Limb (tissue), 2 donors: ENCODE data around the gene APBA2.
A peak's percentile ranks its signal among the peaks of the same experiment; 100 is the strongest.
"Not testable (repeated sequence)": the region's sequence is repeated elsewhere in the genome, so short reads cannot be mapped to it uniquely, and the experiment has no call there.

Experiments
- DNase-seq, 2 donors: peaks; one replicate each; pipeline ENCODE4 v3.0.0-alpha.2; 2016; ENCODE audit errors: extremely low spot score in 2 of 2

The APBA2 gene

GRCh38 chr15:28878209-28878608 lies 7.6 kb upstream of the APBA2 start:
- DNase-seq = no peak

- no peak for DNase-seq
These were observed 6.2 kb upstream of the APBA2 start for GRCh38 chr15:28879551-28879950.

GRCh38 chr15:28880680-28881079 lies 5.1 kb upstream of the APBA2 start:
- no peak for DNase-seq

- DNase-seq = no peak
These were observed 4.6 kb upstream of the APBA2 start for GRCh38 chr15:28881170-28881569.

- no peak for DNase-seq
These were observed 4.2 kb upstream of the APBA2 start for GRCh38 chr15:28881600-28881999.

- DNase-seq = no peak
These were observed 1.4 kb upstream of the APBA2 start for GRCh38 chr15:28884151-28884940.

GRCh38 chr15:28885128-28885629 lies 595 bp upstream of the APBA2 start:
- DNase-seq = no peak

- no peak for DNase-seq
These were observed 911 bp downstream of the APBA2 start for GRCh38 chr15:28886431-28887338.

- no peak for DNase-seq
These were observed 1.8 kb downstream of the APBA2 start for GRCh38 chr15:28887339-28888174.

- no peak for DNase-seq
These were observed 2.6 kb downstream of the APBA2 start for GRCh38 chr15:28888302-28888894.

- no peak for DNase-seq
These were observed 3.1 kb downstream of the APBA2 start for GRCh38 chr15:28888900-28889299.

- DNase-seq = no peak
These were observed 3.6 kb downstream of the APBA2 start for GRCh38 chr15:28889346-28889745.

- DNase-seq = not testable (repeated sequence)
These were observed 4.1 kb downstream of the APBA2 start for GRCh38 chr15:28889871-28890270.

- DNase-seq = not testable (repeated sequence)
These were observed 4.5 kb downstream of the APBA2 start for GRCh38 chr15:28890291-28890690.

- no peak for DNase-seq
These were observed 5.1 kb downstream of the APBA2 start for GRCh38 chr15:28890711-28891495.

GRCh38 chr15:28891588-28891987 lies 5.8 kb downstream of the APBA2 start:
- no peak for DNase-seq

GRCh38 chr15:28892789-28893610 lies 7.2 kb downstream of the APBA2 start:
- peak in 1 of 2 donors; percentile 32 for DNase-seq

- no peak for DNase-seq
These were observed 8.9 kb downstream of the APBA2 start for GRCh38 chr15:28894631-28895030.

- DNase-seq = peak in 1 of 2 donors; percentile 25
These were observed 9.4 kb downstream of the APBA2 start for GRCh38 chr15:28895146-28895545.
